ENCODE measurements around the gene PIP4K2B. TPM values are rescaled to one million over a fixed set of nuclear protein-coding genes. Genes with fewer than 3 reads are reported as not detected.

Gene PIP4K2B
- polyA plus RNA-seq, 3 donors, result 73.9 to 87.2 (median 80.9) TPM

DNA sequence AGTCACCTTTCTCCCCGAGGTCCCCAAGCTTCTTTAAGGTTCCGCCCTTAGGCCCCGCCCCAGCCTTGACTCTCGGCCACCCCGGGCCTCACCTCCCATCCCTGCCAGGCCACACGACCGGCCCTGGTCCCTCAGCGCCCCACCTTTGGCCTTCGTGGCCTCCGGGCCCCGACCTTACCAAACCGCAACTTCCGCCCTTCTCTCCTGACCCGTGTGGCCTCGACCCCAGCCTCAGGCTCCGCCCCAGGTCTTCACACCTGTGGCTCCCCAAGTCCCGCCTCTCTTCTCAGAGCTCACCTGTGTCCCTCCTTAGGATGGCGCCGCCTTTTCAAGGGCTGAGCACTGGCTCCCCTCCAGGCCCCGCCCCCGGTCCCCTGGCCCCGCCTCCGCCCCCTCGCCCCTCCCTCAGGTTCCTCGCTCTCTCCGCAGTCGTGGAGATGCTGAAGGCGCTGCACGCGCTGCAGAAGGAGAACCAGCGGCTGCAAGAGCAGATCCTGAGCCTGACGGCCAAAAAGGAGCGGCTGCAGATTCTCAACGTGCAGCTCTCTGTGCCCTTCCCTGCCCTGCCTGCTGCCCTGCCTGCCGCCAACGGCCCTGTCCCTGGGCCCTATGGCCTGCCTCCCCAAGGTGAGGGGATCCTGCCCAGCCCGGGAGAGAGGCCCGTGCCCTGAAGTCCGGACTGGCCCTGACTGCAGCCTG is 79.3 kb downstream of the PIP4K2B start:
- no peak for DNase-seq (ENCODE audit: extremely low read depth in 1 of 11, low read depth in 9 of 11, low spot score in 4 of 11)

GRCh38 chr17:38719289-38719942 is 79.9 kb downstream of the PIP4K2B start:
- no peak for DNase-seq (ENCODE audit: extremely low read depth in 1 of 11, low read depth in 9 of 11, low spot score in 4 of 11)

- DNase-seq (ENCODE audit: extremely low read depth in 1 of 11, low read depth in 9 of 11, low spot score in 4 of 11), result no peak
These were observed 82.1 kb downstream of the PIP4K2B start for GRCh38 chr17:38717139-38717745.

- DNase-seq (ENCODE audit: extremely low read depth in 1 of 11, low read depth in 9 of 11, low spot score in 4 of 11), result no peak
These were observed 82.9 kb downstream of the PIP4K2B start for GRCh38 chr17:38716368-38717005.

Other genes with a start within 250 kb of the PIP4K2B start
- gene SRCIN1, start 193.6 kb downstream of the PIP4K2B start, polyA plus RNA-seq (ENCODE audit: insufficient read length in 3 of 3), result 1 to 10 TPM; 3.0 to 6.9 (median 5.3) TPM
- gene EPOP, start 124.6 kb downstream of the PIP4K2B start, polyA plus RNA-seq (ENCODE audit: insufficient read length in 3 of 3), result 1 to 10 TPM; 1.8 to 1.9 (median 1.8) TPM
- 100 to 1,000 TPM in 1 of 3 donors, 10 to 100 TPM in 2; 89.7 to 146 (median 93.1) TPM for gene MLLT6, start 94.3 kb downstream of the PIP4K2B start, polyA plus RNA-seq (ENCODE audit: insufficient read length in 3 of 3)
- gene CISD3, start 69.2 kb downstream of the PIP4K2B start, polyA plus RNA-seq (ENCODE audit: insufficient read length in 3 of 3), result 10 to 100 TPM; 11.5 to 12.5 (median 11.9) TPM
- gene PCGF2, start 51.2 kb downstream of the PIP4K2B start, polyA plus RNA-seq (ENCODE audit: insufficient read length in 3 of 3), result 10 to 100 TPM; 59.7 to 93.8 (median 84.0) TPM
- 100 to 1,000 TPM; 105 to 120 (median 109) TPM for gene PSMB3, start 46.8 kb downstream of the PIP4K2B start, polyA plus RNA-seq (ENCODE audit: insufficient read length in 3 of 3)
- gene CWC25, start 25.8 kb upstream of the PIP4K2B start, polyA plus RNA-seq (ENCODE audit: insufficient read length in 3 of 3), result 10 to 100 TPM; 22.1 to 30.2 (median 26.8) TPM
- gene RPL23, start 54.2 kb upstream of the PIP4K2B start, polyA plus RNA-seq (ENCODE audit: insufficient read length in 3 of 3), result 1,000 to 10,000 TPM; 2,289 to 2,767 (median 2,734) TPM
- 100 to 1,000 TPM; 132 to 165 (median 143) TPM for gene LASP1, start 70.5 kb upstream of the PIP4K2B start, polyA plus RNA-seq (ENCODE audit: insufficient read length in 3 of 3)
- gene FBXO47, start 167.8 kb upstream of the PIP4K2B start, polyA plus RNA-seq (ENCODE audit: insufficient read length in 3 of 3), result under 1 TPM in 1 of 3 donors, not detected in 2; 0.07 TPM

All from renal cortex interstitium (tissue), 11 donors.